Endodermal cell (in vitro differentiated cells): ENCODE data around the gene MSMP. TPM values are rescaled to one million over a fixed set of nuclear protein-coding genes. Genes with fewer than 3 reads are reported as not detected.

Experiments
- DNase-seq: peaks from one replicate; pipeline ENCODE4 v3.0.0-alpha.2; 2017
- H3K27ac ChIP-seq: 2 replicates; pipeline ENCODE4 v1.5.1; 2013; ENCODE audit warnings: mild to moderate bottlenecking, low read depth, low read length, moderate library complexity
- H3K27me3 ChIP-seq: 2 replicates; pipeline ENCODE4 v1.6.1; 2013; ENCODE audit warnings: mild to moderate bottlenecking, low read length, moderate library complexity; ENCODE audit not compliant: insufficient read depth, control insufficient read depth, poor library complexity, severe bottlenecking
- H3K36me3 ChIP-seq: 2 replicates; pipeline ENCODE4 v1.7.0; 2013; ENCODE audit warnings: mild to moderate bottlenecking, low read length, moderate library complexity; ENCODE audit not compliant: control insufficient read depth, insufficient read depth
- H3K4me1 ChIP-seq: one replicate; pipeline ENCODE4 v1.7.0; 2013; ENCODE audit warnings: low read length; ENCODE audit not compliant: control insufficient read depth, insufficient read depth
- H3K4me3 ChIP-seq: 2 replicates; pipeline ENCODE4 v1.5.1; 2013; ENCODE audit warnings: mild to moderate bottlenecking, low read length, moderate library complexity
- H3K9ac ChIP-seq: 2 replicates; pipeline ENCODE4 v1.6.1; 2013; ENCODE audit warnings: mild to moderate bottlenecking, low read length, moderate library complexity; ENCODE audit not compliant: poor library complexity, severe bottlenecking; ENCODE audit errors: extremely low read depth
- H3K9me3 ChIP-seq: 2 replicates; pipeline ENCODE4 v1.6.1; 2013; ENCODE audit warnings: mild to moderate bottlenecking, low read length, moderate library complexity; ENCODE audit not compliant: control insufficient read depth
- H3K27ac Mint-ChIP-seq: 2 replicates; pipeline ENCODE4 v1.8.0; 2020; ENCODE audit warnings: mixed read lengths
- H3K27me3 Mint-ChIP-seq: 2 replicates; pipeline ENCODE4 v1.8.0; 2021; ENCODE audit warnings: mild to moderate bottlenecking, mixed read lengths; ENCODE audit not compliant: insufficient read depth
- H3K36me3 Mint-ChIP-seq: 2 replicates; pipeline ENCODE4 v1.8.0; 2020; ENCODE audit warnings: low read depth, mixed read lengths
- H3K4me1 Mint-ChIP-seq: 2 replicates; pipeline ENCODE4 v1.8.0; 2020; ENCODE audit warnings: mixed read lengths
- H3K4me3 Mint-ChIP-seq: 2 replicates; pipeline ENCODE4 v1.8.0; 2020; ENCODE audit warnings: mild to moderate bottlenecking, moderate library complexity, mixed read lengths
- H3K9me3 Mint-ChIP-seq: 2 replicates; pipeline ENCODE4 v1.8.0; 2020; ENCODE audit warnings: mild to moderate bottlenecking, mixed read lengths
- CTCF ChIP-seq: fragments of 200-600 bp; sonication (generic); conservative IDR thresholded peaks from 2 replicates; pipeline ENCODE4 v1.5.0; 2021; ENCODE audit warnings: antibody characterized with exemption, mild to moderate bottlenecking
- WGBS, 2 experiments: methylation state at CpG; one replicate each; pipeline versions ENCODE4 v1.1.5 to v1.1.7; 2013; ENCODE audit warnings: missing lambda C conversion rate in 2 of 2, mixed read lengths in 1 of 2; ENCODE audit not compliant: insufficient coverage in 1 of 2, insufficient read length in 1 of 2; 5-methylcytosine and 5-hydroxymethylcytosine counted together
- total RNA-seq, 2 donors: library from RNA; stranded (reverse); fragmentation: NEBNext Ultra II Directional in 1 of 2; extraction: Animal tissue kit (Norgen Biotek cat#: 25700) in 1 of 2; gene quantifications; 2 replicates in 1 of 2; 3 replicates in 1 of 2; pipeline ENCODE4 v1.2.1, GENCODE V29; 2021

The MSMP gene
- total RNA-seq, 2 donors from 2014 or later, result 0.66 TPM; not detected in 1

DNA sequence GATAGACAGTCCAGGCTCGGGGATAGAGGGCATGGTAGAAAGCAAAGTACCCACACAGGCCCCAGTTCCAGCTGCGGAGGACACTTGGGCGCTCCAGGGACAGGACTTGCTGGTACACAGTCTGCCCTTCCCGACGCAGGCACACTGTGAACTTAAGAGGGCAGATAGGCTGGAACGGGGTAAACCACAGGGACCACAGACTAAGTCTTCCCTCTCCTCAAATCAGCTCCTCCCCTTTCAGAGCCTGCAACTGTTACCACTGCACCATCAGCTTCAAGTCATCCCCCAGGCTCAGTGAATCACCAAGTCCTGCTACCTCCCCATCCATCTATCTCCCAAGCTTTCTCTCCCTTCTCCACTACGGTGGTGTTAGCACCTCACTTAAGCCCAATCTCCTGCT lies 12.3 kb downstream of the MSMP start:
- peaks cover 85% of the 10 kb centered on the region for H3K36me3 Mint-ChIP-seq
- H3K36me3 ChIP-seq, result peaks cover 82% of the 10 kb centered on the region
- 93% methylated on average over 5 to 7 of the region's 7 CpGs for WGBS, 2 experiments
- H3K27me3 Mint-ChIP-seq, result no peaks in the 10 kb centered on the region
- no peak overlapping the region for H3K27ac Mint-ChIP-seq
- peaks cover 9% of the 10 kb centered on the region for H3K4me1 Mint-ChIP-seq
- no peak overlapping the region for H3K9ac ChIP-seq
- no peak for TF ChIP-seq CTCF
- H3K4me3 ChIP-seq, result no peak overlapping the region
- no peaks in the 10 kb centered on the region for H3K9me3 ChIP-seq
- no peak overlapping the region for H3K4me3 Mint-ChIP-seq
- H3K4me1 ChIP-seq, result no peaks in the 10 kb centered on the region
- DNase-seq, result no peak
- H3K27ac ChIP-seq, result no peak overlapping the region
- H3K27me3 ChIP-seq, result no peaks in the 10 kb centered on the region
- H3K9me3 Mint-ChIP-seq, result no peaks in the 10 kb centered on the region

- no peaks in the 10 kb centered on the region for H3K27me3 Mint-ChIP-seq
- H3K4me1 ChIP-seq, result peaks cover 3% of the 10 kb centered on the region
- TF ChIP-seq CTCF, result no peak
- DNase-seq, result no peak
- no peak overlapping the region for H3K27ac ChIP-seq
- no peak overlapping the region for H3K27ac Mint-ChIP-seq
- H3K4me3 Mint-ChIP-seq, result no peak overlapping the region
- H3K36me3 Mint-ChIP-seq, result peaks cover 80% of the 10 kb centered on the region
- no peak overlapping the region for H3K9ac ChIP-seq
- H3K9me3 Mint-ChIP-seq, result no peaks in the 10 kb centered on the region
- peaks cover 88% of the 10 kb centered on the region for H3K36me3 ChIP-seq
- no peak overlapping the region for H3K4me3 ChIP-seq
- H3K4me1 Mint-ChIP-seq, result no peaks in the 10 kb centered on the region
- no peaks in the 10 kb centered on the region for H3K27me3 ChIP-seq
- WGBS, 2 experiments, result 95 to 96% methylated on average over 5 to 6 of the region's 6 CpGs
- H3K9me3 ChIP-seq, result no peaks in the 10 kb centered on the region
These were observed 13.8 kb downstream of the MSMP start for GRCh38 chr9:35740243-35740642.

DNA sequence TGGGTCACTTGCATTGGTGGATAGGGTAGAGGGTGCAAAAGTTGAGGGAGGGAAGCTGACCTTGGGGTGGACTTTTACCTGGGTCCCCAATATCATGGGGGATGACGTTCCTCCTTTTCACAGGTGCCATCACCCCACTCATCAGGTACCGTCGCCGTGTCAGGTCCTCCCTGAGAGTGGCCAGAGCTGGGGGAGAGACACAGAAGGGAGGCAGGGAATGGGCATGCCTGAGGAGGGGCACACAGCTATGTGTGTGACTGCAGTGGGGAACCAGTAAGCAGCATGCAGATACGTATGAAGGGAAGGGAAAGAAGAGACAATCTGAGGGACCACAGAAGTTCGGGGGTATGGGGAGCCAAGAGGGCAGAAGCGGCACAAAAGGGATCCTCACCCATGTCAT lies 15.2 kb downstream of the MSMP start:
- Histone ChIP-seq H3K27ac (no peak overlapping the region), H3K4me1 (peaks cover 3% of the 10 kb centered on the region), H3K27me3 (no peaks in the 10 kb centered on the region), H3K9me3 (no peaks in the 10 kb centered on the region), H3K36me3 (peaks cover 95% of the 10 kb centered on the region), H3K9ac (no peak overlapping the region), H3K4me3 (no peak overlapping the region)
- DNase-seq, result no peak
- H3K4me1 Mint-ChIP-seq, result no peaks in the 10 kb centered on the region
- no peaks in the 10 kb centered on the region for H3K9me3 Mint-ChIP-seq
- H3K4me3 Mint-ChIP-seq, result no peak overlapping the region
- WGBS, 2 experiments, result 95 to 97% methylated on average over 3 to 7 of the region's 7 CpGs
- H3K27me3 Mint-ChIP-seq, result no peaks in the 10 kb centered on the region
- H3K27ac Mint-ChIP-seq, result no peak overlapping the region
- TF ChIP-seq CTCF, result no peak
- H3K36me3 Mint-ChIP-seq, result peaks cover 80% of the 10 kb centered on the region
